GM15510 (cell line): ENCODE results near the gene KIF1A.

ENCODE experiments used
- POLR2A ChIP-seq: IDR thresholded peaks from 3 replicates; pipeline ENCODE4 v1.6.1; 2011; ENCODE audit warnings: borderline replicate concordance; ENCODE audit not compliant: insufficient read length; ENCODE audit errors: extremely low read depth

KIF1A gene

GRCh38 chr2:240721596-240722180, 98.3 kb downstream of the KIF1A start:
- no peak for TF ChIP-seq POLR2A

- TF ChIP-seq POLR2A, result no peak
These were observed 99.1 kb downstream of the KIF1A start for GRCh38 chr2:240720686-240721595.

GRCh38 chr2:240719676-240720545, 100.1 kb downstream of the KIF1A start:
- no peak for TF ChIP-seq POLR2A

- no peak for TF ChIP-seq POLR2A
These were observed 101.0 kb downstream of the KIF1A start for GRCh38 chr2:240718896-240719490.

GRCh38 chr2:240717681-240718581, 102.1 kb downstream of the KIF1A start:
- TF ChIP-seq POLR2A, result no peak

GRCh38 chr2:240717181-240717641, 102.8 kb downstream of the KIF1A start:
- TF ChIP-seq POLR2A, result no peak

GRCh38 chr2:240716130-240716798, 103.8 kb downstream of the KIF1A start:
- no peak for TF ChIP-seq POLR2A

GRCh38 chr2:240714747-240715725, 105.0 kb downstream of the KIF1A start:
- no peak for TF ChIP-seq POLR2A

- no peak for TF ChIP-seq POLR2A
These were observed 105.9 kb downstream of the KIF1A start for GRCh38 chr2:240713928-240714746.

- TF ChIP-seq POLR2A, result no peak
These were observed 106.7 kb downstream of the KIF1A start for GRCh38 chr2:240713071-240713927.
